HG03342 (cell line): ENCODE measurements around the gene F5.

ENCODE experiments used
- ATAC-seq: cut with Tn5 transposase; IDR thresholded peaks from one replicate; pipeline ENCODE4 v1.9.1; 2021; ENCODE audit warnings: mild to moderate bottlenecking, moderate library complexity; ENCODE audit not compliant: unreplicated experiment

F5 gene

GRCh38 chr1:169484101-169484500, 102.2 kb downstream of the F5 start:
- ATAC-seq: no peak

DNA sequence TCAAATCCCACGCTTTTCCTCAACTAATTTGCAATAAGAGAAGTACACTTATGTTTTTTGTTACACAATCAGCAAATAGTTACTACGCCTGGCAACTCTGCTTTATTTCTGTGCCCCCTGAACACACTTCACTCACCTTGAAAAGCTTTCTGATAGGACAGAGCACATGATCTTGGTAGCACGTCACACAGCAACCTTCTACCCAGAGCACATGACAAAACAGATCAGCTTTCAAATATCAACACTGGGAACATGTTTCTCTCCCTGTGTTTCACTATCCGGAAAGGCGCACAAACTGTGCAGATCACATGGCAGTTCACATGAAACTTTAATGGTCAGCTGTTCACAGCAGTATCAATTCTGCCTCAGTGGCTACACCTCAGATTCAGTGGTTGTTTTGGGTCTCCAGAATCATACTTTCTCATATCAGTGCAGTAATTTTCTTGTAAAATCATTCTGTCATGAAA, 102.7 kb downstream of the F5 start:
- no peak for ATAC-seq

- ATAC-seq: no peak
These were observed 106.8 kb downstream of the F5 start for GRCh38 chr1:169479363-169480066.

DNA sequence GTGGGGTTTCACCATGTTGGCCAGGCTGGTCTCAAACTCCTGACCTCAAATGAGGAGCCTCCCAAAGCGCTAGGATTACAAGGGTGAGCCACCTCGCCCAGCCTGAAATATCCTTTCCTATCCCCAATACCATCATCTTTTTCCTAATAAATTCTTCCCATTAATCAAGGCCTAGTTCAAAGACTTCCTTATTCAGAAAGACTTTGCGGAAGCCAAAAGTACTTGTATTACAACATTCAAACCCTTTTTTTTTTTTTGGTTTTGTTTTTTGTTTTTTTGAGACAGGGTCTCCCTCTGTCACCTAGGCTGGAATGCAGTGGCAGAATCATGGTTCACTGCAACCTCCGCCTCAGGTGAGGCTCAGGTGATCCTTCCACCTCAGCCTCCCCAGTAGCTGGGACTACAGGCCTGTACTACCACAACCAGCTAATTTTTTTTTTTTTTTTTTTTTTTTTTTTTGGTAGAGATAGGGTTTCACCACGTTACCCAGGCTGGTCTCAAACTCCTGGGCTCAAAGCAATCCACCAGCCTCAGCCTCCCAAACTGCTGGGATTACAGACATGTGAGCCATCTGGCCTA, 108.1 kb downstream of the F5 start:
- ATAC-seq: no peak

DNA sequence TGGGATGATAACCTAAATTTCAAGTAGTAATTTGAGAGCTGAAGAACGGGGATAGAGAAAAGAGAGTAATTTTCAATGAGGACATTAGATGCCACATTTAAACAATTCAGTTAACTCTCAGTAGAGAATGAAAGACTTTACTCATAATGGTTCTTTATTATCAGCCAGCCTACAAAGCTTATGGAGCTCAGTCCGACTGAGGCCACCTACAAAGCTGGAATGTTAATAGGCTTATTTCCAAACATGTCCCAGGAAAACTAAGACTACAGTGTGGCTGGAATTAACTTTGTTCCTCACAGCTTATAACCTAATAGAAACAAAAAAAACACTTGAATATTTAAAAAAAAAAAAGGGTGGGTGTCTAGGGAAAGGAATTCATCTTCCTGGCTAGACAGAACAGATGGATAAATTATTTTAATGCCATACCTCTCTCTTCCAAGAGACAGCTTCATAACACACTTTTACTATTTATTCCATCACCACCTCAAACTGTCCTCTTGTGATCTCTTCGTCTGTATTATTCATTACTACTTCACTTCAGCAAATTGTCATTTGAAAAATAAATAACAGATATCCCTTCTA, 110.4 kb downstream of the F5 start:
- ATAC-seq: no peak

DNA sequence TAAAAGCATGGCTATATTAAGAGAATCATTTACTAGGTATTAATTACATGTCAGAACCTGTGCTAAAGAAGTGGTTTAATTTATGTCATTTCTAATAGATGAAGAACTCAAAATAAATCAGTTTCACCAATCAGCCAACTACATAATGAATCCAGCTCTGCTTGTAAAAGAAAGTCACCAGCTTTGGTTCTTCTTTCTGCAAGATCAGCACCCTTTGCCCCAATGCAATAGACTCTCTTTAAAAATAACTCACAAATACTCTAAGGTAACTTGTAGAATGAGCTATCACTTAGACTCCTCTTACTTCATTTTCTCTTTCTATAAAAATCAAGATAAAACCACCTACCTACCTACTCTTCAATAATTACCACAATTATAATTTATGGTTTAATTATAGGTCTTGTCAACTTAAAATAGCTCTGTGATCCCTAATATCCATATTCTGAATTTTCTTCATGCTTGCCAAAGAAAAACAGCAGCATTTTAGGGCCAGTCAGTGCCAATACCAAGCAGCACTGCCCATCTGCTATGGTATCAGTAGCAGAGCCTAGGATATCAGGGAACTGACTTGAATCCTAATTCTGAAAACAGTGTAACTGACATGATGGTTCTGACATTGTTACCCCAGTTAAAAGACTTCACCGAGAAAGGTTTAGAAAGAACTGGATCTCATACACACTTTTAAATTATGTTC, 111.8 kb downstream of the F5 start:
- no peak for ATAC-seq

GRCh38 chr1:169473347-169473746, 112.9 kb downstream of the F5 start:
- ATAC-seq: no peak

DNA sequence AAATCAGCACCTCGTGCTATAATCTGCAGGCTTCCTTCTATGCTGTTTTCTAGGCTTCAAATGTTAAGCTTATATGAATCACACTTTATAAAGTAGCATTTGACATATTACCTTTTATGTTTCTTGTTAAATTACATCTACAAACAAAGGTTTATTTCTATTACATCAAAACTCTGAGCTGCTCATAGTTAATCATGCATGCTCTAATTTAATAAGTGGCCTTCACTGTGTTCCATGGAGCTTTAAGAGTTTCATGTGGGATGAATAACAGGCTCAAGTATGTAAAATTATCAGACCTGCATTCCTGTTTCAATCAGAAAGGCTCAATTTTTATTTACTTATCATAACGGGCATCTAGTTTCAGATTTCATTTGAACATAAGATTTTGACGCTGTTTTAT, 113.5 kb downstream of the F5 start:
- no peak for ATAC-seq

- ATAC-seq: no peak
These were observed 117.3 kb downstream of the F5 start for GRCh38 chr1:169468982-169469381.

DNA sequence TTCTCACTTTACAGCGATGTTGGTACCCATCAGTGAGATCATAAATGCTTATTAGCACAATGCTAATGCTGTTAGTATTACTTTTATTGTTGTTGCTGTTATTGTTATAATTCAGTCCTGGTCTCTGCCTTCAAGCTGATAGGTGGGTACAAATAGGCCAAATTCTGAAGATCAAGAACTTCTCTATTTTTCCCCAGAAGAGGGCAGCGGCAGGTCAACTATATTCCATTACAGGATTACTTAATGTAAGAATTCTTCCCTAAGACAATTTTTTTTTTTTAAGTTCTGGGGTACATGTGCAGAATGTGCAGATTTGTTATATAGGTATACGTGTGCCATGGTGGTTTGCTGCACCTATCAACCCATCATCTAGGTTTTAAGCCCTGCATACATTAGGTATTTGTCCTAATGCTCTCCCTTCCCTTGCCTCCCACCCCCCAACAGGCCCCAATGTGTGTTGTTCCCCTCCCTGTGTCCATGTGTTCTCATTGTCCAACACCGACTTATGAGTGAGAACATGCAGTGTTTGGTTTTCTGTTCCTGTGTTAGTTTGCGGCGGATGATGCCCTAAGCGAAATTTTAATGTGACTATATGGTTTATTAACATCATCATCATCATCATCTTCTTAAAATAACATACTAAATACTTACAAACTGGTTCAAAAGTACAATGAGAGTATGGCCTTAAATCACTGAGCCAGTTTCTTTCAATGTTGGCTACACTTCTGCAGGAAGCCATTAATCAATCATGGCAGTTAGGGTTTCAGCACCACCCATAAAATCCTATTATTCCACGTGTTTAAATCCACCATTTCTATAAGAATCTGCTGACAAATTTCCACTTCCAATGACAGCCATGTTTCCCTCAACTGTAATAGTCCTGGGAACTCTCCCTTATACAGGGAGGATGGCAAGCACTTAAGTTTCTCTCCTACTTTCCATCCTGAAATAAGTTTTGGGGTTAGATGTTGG, 119.7 kb downstream of the F5 start:
- no peak for ATAC-seq

- no peak for ATAC-seq
These were observed 121.0 kb downstream of the F5 start for GRCh38 chr1:169465281-169465680.
